HuH-7.5 (cell line): ENCODE results near the gene CERT1.
A peak's percentile ranks its signal among the peaks of the same experiment; 100 is the strongest.
"Not testable (repeated sequence)": the region's sequence is repeated elsewhere in the genome, so short reads cannot be mapped to it uniquely, and the experiment has no call there.

ENCODE experiments used
- DNase-seq: peaks from one replicate; pipeline ENCODE4 v3.0.0; 2011; ENCODE audit warnings: low spot score

The CERT1 gene, protein sequence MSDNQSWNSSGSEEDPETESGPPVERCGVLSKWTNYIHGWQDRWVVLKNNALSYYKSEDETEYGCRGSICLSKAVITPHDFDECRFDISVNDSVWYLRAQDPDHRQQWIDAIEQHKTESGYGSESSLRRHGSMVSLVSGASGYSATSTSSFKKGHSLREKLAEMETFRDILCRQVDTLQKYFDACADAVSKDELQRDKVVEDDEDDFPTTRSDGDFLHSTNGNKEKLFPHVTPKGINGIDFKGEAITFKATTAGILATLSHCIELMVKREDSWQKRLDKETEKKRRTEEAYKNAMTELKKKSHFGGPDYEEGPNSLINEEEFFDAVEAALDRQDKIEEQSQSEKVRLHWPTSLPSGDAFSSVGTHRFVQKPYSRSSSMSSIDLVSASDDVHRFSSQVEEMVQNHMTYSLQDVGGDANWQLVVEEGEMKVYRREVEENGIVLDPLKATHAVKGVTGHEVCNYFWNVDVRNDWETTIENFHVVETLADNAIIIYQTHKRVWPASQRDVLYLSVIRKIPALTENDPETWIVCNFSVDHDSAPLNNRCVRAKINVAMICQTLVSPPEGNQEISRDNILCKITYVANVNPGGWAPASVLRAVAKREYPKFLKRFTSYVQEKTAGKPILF

DNA sequence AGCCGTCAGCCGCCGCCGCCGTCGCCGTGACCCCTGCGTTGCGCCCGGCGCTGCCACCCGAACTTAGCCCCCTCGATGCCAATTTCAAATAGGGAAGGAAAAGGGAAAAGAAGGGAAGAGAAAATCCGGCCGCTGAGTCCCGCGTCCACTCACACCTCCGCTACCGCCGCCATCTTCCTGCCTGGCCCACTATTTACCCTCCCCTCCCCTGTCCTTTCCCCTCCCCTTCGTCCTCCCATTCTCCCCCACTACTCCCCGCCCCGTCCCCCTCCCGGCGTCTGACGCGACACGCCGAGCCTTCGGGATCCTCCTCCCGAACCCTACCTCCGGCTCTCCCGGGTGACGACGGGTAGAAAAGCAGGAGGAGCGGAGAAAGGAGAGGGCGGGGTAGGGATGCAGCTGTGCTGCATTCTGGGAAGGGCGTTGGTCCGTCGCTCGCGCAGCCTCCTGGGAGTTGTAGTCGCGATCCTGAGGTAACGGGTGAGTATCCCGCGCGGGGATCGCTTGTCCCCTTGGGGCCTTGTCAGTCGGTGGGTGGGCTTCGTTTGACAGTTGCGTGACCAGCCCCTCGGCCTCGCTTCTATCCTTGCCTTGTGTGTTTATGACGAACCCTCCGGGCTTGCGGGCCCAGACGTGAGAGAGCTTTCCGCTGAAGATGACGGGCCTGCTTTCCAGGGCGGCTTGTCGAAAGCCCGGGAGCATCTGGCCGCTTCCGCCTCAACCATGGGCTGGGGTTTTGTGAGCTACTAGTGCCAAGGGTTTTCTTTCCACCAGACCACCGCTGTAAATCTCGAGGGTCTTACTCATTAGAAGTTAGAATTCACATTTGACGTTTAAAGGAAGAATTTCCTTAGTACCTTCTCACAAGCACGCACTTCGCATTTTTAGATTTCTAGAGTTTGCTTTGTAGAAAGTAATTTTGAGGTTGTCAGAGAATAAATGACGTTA lies at the start of gene CERT1, which contains the start of gene POLK:
TSS of gene CERT1 (minus strand) at position 195 of the 948 bp plus-strand sequence. CDS start 422 bp downstream, outside the sequence.
TSS of gene POLK (plus strand) at position 457 of the 948 bp plus-strand sequence.
- DNase-seq: peak; percentile 88

DNA sequence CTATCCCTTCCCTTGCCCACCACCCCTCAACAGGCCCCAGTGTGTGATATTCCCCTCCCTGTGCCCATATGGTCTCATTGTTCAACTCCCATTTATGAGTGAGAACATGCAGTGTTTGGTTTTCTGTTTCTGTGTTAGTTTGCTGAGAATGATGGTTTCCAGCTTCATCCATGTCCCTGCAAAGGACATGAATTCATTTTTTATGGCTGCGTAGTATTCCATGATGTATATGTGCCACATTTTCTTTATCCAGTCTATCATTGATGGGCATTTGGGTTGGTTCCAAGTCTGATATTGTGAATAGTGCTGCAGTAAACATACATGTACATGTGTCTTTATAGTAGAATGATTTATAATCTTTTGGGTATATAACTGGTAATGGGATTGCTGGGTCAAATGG lies 49.2 kb upstream of the CERT1 start:
- not testable (repeated sequence) for DNase-seq

DNA sequence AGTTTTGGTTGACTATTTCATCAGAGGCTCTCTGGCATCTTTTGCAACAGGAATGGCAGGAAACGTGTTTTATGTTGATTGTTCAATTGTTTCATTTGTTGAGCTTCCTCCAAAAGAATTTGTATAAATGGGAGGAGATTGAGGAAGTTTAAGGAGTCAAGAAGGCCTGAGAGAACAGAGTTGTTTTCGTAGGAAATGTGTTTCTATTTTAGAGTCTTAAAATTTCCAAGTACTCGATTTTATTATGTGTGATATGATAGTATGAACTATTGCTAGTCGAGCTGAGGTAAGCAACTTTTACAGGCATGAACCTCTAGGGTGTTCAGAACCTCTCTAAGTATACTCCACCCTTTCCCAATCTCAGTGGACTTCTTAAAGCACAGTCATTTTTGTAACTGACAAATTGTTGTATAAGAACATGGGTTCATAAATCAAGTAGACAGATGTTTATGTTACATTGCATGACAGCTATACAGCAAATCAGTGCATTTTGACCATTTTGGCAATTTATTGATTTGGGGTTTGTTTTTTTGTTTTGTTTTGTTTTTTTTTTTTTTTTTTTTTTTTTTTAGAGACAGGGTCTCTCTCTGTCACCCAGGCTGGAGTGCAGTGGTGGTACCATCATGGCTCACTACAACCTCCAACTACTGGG lies 47.7 kb upstream of the CERT1 start:
- no peak for DNase-seq

DNA sequence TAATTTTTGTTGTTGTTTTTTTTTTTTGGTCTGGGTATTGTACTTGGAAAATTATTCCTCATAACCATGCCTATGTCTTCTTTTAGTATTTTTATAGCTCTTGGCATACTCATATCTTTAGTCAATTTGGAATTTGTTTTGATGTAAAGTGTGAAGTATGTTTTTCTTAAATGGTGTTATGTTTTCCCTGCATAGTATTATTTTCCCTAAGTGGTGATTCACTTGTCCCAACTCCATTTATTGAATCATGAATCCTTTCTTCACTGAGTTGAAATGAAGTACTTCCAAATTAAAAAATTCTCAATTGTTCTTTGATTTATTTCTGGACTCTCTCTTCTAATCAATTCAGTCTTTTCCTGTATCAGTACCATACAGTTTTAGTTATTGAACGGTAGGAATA lies 46.8 kb upstream of the CERT1 start:
- DNase-seq: no peak

DNA sequence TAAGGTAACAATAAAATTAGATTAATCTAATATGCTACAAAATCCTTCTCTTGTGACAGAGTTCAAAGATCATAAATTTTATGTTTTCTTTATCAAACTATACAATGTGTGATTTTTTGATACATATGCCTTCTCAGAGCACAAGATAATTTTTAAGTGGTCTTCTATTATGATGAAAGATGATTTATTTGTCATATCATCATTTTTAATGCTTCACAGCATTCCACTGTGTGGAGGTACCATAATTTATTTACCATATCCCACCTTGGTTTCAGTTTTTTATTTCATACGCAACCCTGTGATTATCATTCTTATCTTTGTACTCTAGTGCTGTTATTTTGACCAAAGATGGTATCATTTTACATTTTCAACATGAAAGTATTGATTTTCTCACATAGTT lies 41.9 kb upstream of the CERT1 start:
- DNase-seq: no peak

DNA sequence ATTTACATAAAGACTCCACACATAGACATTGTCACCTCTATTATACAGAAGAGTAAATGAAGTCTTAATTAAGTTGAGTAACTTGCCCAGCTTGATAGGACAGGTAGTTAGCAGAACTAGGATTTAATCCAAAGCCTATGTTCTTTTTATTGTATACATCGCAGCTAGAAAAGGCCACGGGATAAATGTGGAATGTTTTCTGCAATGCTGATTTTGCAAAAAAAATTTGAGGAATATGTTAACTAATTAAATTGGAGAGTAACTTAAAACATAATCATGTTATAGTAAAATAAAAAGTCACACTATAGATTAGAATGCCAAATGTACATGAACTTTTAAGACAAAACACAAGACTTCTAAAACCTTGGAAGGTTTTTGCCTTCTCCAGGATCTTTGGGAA lies 41.3 kb upstream of the CERT1 start:
- no peak for DNase-seq

DNA sequence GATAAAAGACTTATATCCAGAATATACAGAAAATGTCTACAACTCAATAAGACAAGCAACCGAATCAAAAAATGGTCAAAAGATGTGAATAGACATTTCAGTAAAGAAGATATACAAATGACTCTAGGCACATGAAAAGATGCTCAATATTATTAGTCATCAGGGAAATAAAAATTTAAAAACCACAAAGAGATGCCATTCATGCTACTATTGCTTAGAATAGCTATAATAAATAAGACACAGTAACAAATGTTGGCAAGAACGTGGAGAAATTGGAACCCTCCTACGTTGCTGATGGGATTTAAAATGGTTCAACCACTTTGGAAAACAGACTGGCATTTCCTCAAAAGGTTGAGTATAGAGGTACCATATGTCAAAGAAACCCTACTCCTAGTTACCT lies 40.0 kb upstream of the CERT1 start:
- no peak for DNase-seq

DNA sequence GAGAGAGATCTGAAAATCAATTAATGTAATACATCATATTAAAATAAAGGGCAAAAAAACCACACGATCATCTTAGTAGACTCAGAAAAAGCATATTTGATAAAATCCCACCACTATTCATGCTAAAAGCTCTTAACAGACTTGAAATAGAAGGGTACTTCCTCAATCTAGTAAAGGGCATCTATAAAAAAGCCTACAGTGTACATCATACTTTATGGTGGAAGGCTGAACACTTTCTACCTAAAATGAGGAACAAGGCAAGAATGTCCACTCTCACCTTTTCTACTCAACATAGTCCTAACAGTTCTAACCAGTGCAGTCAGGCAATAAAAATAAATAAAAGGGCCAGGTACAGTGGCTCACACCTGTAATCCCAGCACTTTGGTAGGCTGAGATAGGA lies 39.2 kb upstream of the CERT1 start:
- DNase-seq: no peak

DNA sequence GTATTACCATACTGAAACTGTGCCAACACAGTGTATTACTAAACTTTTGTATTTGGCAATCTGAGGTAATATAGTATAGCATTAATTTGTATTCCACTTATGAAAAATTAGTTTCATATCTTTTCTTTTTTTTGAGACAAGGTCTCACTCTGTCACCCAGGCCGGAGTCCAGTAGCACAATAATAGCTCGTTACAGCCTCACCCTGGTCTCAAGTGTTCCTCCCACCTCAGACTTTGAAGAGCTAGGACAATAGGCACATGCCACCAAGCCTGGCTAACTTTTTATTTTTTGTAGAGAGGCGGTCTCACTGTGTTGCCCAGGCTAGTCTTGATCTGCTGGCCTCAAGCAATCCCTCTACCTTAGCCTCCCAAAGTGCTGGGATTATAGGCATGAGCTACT lies 36.4 kb upstream of the CERT1 start:
- no peak for DNase-seq

DNA sequence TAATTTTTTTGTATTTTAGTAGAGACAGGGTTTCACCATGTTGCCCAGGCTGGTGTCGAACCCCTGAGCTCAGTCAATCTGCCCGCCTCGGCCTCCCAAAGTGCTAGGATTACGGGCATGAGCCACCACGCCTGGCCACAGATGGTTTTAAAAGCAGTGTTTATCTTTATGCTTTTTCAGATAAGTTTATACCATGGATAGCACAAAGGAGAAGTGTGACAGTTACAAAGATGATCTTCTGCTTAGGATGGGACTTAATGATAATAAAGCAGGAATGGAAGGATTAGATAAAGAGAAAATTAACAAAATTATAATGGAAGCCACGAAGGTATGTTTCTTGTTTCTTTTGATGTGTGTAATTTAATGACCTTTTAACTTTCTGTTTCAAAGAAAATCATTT lies 35.4 kb upstream of the CERT1 start:
- no peak for DNase-seq

DNA sequence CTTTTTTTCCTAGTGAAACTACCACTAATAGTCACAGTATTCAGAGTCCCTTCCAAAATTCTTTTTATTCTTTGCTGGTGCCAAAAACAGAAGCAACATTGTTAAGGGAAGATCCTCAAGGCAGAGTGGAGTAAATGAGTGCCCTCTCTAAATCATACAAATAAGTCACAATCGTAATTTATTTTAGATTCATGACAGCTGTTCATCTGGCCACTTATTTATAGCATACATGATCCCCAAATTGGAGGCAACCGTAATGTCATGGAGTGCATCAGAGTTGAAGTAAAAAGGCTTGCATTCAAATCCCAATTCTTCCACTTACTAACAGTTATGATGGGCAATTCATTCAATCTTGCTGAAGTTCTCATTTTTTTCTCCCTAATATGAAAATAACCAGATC lies 33.7 kb upstream of the CERT1 start:
- no peak for DNase-seq

DNA sequence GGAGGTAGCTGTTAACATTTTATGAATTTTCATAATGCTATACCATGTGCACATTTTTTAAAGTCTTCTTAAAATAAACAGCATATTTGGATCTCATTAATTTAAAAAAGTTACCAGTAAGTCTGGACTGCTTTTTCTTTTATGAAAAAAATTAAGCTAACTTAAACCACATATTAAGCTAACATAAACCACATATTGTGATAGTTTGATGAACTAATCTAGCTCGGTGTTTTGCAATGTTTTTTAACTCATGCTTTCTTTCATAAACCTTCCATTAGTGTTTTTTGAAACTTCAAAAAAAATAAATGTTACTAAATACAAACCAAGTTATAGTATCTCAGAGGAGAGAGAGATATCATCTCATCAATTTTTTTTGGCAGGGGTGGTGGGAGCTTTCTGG lies 26.8 kb upstream of the CERT1 start:
- DNase-seq: no peak

DNA sequence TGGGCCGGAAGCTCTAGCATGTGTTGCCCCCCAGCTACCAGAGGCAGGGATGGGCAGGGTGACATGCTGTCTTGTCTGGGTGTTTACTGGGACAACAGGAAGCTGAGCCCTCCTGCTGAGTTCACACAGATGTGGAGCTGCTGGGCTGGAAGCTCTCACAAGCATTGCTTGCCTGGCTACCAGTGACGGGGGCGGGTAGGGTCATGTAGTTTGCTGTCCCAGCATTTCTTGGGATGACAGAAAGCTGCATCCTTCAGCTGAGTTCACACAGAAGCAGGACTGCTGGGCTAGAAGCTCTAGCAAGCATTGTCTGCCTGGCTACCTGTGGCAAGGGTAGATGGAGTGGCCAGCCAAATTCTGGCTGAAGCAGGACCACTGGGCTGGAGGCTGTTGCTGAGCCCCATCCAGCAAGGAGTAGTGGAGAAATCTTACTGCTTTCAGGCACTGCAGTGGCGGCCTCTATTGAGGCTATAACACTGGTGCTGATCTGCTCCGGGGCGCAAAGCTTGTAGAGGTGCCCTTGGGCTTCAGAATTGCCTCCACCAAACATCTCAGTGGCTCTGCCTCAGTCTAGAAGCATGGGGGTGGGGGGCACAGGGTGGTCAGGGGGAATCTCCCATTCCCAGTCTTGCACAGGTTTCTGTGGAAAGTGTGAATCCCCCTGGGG lies 25.4 kb upstream of the CERT1 start:
- DNase-seq: no peak

DNA sequence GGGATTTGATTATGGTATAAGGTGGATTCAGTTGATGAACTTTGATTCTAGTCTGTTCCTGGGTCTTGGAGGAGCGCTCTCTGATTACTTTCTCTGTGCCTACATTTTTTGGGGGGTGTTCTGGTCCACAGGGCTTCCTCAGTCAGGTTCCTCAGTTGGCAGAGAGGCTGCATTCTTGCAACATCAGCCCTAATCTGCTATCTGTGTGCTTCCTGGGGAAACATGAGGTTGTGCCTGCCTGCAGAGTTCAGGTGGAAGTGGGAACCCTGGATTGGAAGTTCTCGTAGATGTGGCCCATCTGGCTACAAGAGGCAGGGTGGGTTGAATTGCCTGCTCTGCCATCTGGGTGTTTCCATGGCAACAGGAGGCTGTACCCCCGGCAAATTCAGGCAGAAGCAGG lies 24.7 kb upstream of the CERT1 start:
- no peak for DNase-seq

DNA sequence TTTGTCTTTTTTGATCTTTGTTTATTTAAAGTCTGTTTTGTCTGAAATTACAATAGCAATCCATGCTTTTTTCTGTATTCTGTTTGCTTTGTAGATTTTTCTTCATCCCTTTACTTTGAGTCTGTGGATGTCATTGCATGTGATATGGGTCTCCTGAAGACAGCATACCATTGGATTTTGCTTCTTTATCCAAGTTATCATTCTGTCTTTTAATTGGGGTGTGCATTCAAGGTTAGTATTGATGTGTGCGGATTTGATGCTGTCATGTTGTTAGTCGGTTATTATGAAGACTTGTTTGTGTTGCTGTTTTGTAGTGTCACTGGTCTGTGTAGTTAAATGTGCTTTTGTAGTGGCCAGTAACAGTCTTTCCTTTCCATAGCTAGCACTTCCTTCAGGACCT lies 23.3 kb upstream of the CERT1 start:
- DNase-seq: no peak

DNA sequence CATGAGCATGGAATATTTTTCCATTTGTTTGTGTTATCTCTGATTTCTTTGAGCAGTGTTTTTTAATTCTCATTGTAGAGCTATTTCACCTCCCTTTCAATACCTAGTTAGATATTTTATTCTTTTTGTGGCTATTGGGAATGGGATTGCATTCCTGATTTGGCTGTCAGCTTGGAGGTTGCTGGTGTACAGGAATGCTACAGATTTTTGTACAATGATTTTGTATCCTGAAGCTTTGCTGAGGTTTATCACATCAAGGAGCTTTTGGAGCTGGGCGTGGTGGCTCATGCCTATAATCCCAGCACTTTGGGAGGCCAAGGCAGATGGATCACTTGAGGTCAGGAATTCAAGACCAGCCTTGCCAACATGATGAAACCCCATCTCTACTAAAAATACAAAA lies 22.3 kb upstream of the CERT1 start:
- DNase-seq: not testable (repeated sequence)

DNA sequence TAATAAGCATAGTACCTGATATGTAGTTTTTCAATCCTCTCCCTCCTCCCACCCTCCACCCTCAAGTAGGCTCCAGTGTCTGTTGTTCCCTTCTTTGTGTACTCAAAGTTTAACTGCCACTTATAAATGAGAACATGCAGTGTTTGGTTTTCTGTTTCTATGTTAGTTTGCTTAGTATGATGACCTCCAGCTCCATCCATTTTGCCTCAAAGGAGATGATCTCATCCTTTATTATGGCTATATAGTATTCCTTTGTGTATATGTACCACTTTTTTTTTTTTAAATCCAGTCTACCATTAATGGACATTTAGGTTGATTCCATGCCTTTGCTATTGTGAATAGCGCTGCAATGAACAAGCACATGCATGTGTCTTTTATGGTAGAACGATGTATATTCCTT lies 20.8 kb upstream of the CERT1 start:
- DNase-seq: no peak

DNA sequence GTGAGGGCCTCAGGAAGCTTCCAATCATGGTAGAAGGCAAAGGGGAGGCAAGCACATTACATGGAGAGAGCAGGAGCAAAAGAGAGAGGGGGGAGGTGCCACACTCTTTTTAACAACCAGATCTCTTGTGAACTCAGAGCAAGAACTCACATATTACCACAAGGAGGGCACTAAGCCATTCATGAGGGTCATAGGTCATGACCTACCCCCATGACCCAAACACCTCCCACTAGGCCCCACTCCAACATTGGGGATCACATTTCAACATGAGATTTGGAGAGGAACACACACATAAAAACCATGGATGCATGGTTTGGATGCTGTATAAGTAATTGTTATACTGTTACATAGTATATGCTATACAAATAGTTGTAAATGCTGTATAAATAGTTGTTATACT lies 17.8 kb upstream of the CERT1 start:
- DNase-seq: no peak

DNA sequence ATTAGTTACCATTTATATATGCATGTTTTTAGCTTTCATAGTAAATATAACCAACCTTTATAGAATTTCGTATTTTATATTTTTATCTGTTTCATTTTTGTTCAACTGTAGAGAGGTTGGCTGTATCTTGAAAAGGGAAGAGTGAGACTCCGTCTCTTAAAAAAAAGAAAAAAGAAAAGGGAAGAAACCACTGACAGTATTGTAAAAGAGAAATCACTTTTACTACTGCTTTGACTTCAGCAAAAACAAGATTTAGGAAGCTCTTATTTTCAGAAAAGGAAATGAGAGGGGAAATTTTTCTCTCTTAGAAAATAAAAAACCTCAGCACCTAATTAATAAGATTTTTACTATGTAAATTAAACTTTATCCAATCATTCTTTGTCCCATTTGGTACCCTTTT lies 14.6 kb upstream of the CERT1 start:
- DNase-seq: no peak

DNA sequence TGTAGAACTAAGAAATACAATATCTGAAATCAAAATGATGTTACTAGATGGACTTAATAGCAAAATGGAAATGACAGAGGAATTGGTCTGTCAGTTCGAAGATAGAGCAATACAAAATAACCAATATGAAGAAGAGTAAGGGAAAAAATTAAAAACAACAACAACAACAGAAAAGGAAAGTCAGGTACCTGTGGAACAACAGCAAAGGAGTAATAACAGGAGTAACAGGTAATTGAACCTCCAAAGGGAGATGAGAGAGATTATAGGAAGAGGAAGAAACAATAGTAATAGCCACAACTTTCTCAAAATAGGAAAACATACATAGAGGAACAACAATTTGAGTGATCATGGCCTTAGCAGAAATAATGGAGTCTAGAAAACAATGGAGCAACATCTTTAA lies 13.9 kb upstream of the CERT1 start:
- no peak for DNase-seq

DNA sequence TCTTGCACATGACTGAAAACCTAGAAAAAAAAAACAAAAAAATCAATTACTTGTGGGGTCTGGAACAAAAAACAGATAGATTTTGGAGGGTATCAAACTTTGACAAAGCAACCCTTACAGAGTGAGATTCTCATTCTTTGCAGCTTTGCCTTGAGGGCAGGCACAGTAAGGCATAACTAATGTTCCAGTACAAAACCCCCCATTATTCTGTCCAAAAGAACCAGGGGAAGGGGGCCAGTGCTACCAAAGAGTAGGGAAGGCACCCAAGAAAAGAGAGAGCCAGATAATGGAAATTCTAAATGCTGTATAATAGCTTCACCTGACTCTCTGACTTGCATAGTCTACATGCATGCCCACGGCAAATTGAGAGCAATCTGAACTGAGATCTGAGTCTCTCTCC lies 13.2 kb upstream of the CERT1 start:
- DNase-seq: no peak

DNA sequence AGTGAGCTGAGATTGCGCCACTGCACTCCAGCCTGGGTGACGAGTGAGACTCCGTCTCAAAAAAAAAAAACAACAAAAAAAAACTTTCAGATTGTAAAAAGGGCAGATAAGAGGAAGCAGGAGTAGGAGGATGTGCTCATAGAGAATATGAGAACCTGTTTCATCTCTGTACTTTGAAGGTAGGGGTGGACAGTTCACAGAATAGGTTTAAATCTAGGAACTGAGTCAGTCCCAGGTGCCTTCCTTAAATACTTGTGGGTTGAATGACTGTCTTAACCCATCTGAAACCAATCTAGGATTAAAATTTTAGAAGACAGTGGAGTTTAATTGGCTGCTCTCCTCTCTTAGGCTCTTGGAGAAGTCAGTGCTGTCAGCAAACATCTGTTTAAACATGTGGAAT lies 12.6 kb upstream of the CERT1 start:
- no peak for DNase-seq
